HepG2 (cell line): Measurements from ENCODE around the gene MYOM1. TPM values are rescaled to one million over a fixed set of nuclear protein-coding genes. Genes with fewer than 3 reads are reported as not detected.

Source experiments
- FOXO4 ChIP-seq: sonication (generic); formaldehyde crosslinking; conservative IDR thresholded peaks from 2 replicates; pipeline ENCODE4 v1.8.1; 2023; ENCODE audit warnings: missing genetic modification reagents
- HOXA3 ChIP-seq: sonication (generic); formaldehyde crosslinking; IDR thresholded peaks from 2 replicates; pipeline ENCODE4 v1.5.0; 2020; ENCODE audit warnings: missing genetic modification reagents
- PRDM4 ChIP-seq: sonication (generic); formaldehyde crosslinking; IDR thresholded peaks from 2 replicates; pipeline ENCODE4 v1.9.0; 2021; ENCODE audit warnings: missing genetic modification reagents, borderline replicate concordance
- RFX5 ChIP-seq: IDR thresholded peaks from 2 replicates; pipeline ENCODE4 v1.6.1; 2011; ENCODE audit warnings: low read depth, low read length, improper control_type of control experiment
- TRIM24 ChIP-seq: sonication (generic); formaldehyde crosslinking; IDR thresholded peaks from 2 replicates; pipeline ENCODE4 v1.8.0; 2022; ENCODE audit warnings: mild to moderate bottlenecking, missing genetic modification reagents
- ZFP91 ChIP-seq: sonication (generic); formaldehyde crosslinking; IDR thresholded peaks from 2 replicates; pipeline ENCODE4 v1.9.0; 2022; ENCODE audit warnings: missing genetic modification reagents, mild to moderate bottlenecking, borderline replicate concordance
- ZNF136 ChIP-seq: sonication (generic); formaldehyde crosslinking; IDR thresholded peaks from 2 replicates; pipeline ENCODE4 v1.8.1; 2022; ENCODE audit warnings: low read depth, mild to moderate bottlenecking, moderate library complexity, missing genetic modification reagents
- ZNF850 ChIP-seq: sonication (generic); formaldehyde crosslinking; conservative IDR thresholded peaks from 2 replicates; pipeline ENCODE4 v1.9.0; 2021; ENCODE audit warnings: mild to moderate bottlenecking, missing genetic modification reagents
- polyA plus RNA-seq, 8 experiments: library from polyadenylated mRNA; depleted of rRNA in 3 of 8; stranded (reverse) in 7 of 8; unstranded in 1 of 8; fragments of >200 nt; fragmentation: Illumina TruSeq in 4 of 8; extraction: Trizol in 4 of 8; gene quantifications; 2 replicates each; pipeline versions ENCODE4 v1.2.1 to v1.2.3, GENCODE V29; 2011 to 2016; ENCODE audit warnings: low read depth in 4 of 8, missing spikeins in 1 of 8, mixed read lengths in 1 of 8; ENCODE audit not compliant: insufficient read depth in 1 of 8
- total RNA-seq, 5 experiments: library from RNA; depleted of rRNA; stranded (reverse); fragments of >200 nt; fragmentation: Illumina TruSeq; extraction: Trizol; gene quantifications; 2 replicates each; pipeline ENCODE4 v1.2.3, GENCODE V29; 2016; ENCODE audit warnings: low read depth in 1 of 5

Gene MYOM1
- total and polyA plus RNA-seq, 2 of the 13 experiments (the other 11 are each of a cell fraction or from before 2014, with no cell fraction given): 0.46 to 0.98 TPM

- TF ChIP-seq PRDM4 (CRISPR knock-in tag): no peak
- TF ChIP-seq ZNF850 (CRISPR knock-in tag): no peak
- no peak for TF ChIP-seq ZNF136 (CRISPR knock-in tag)
- TF ChIP-seq TRIM24 (CRISPR knock-in tag): no peak
- no peak for TF ChIP-seq FOXO4 (CRISPR knock-in tag)
- TF ChIP-seq RFX5: no peak
- no peak for TF ChIP-seq ZFP91
- no peak for TF ChIP-seq HOXA3 (CRISPR knock-in tag)
Measured at GRCh38 chr18:3042379-3042778, 177.4 kb downstream of the MYOM1 start (continued).
